Adipocyte (in vitro differentiated cells): ENCODE data around the gene ITPR2.

ENCODE experiments used
- DNase-seq: peaks from one replicate; pipeline ENCODE4 v3.0.0-alpha.2; 2015; ENCODE audit warnings: low read depth
- H3K27me3 ChIP-seq: replicated peaks from 2 replicates; pipeline ENCODE4 v1.7.0; 2013; ENCODE audit warnings: mild to moderate bottlenecking, low read length, moderate library complexity; ENCODE audit not compliant: control insufficient read depth, insufficient read depth
- H3K36me3 ChIP-seq: 2 replicates; pipeline ENCODE4 v1.7.0; 2013; ENCODE audit warnings: low read length, mild to moderate bottlenecking, moderate library complexity; ENCODE audit not compliant: control insufficient read depth, insufficient read depth, severe bottlenecking
- H3K4me1 ChIP-seq: 2 replicates; pipeline ENCODE4 v1.7.0; 2013; ENCODE audit warnings: mild to moderate bottlenecking, low read length, moderate library complexity; ENCODE audit not compliant: control insufficient read depth, insufficient read depth
- H3K4me3 ChIP-seq: 2 replicates; pipeline ENCODE4 v1.7.0; 2013; ENCODE audit warnings: mild to moderate bottlenecking, low read length, moderate library complexity
- H3K9ac ChIP-seq: 2 replicates; pipeline ENCODE4 v1.7.0; 2013; ENCODE audit warnings: mild to moderate bottlenecking, low read length, moderate library complexity
- H3K9me3 ChIP-seq: 2 replicates; pipeline ENCODE4 v1.7.0; 2013; ENCODE audit warnings: mild to moderate bottlenecking, low read length, moderate library complexity; ENCODE audit not compliant: control insufficient read depth

The ITPR2 gene

DNA sequence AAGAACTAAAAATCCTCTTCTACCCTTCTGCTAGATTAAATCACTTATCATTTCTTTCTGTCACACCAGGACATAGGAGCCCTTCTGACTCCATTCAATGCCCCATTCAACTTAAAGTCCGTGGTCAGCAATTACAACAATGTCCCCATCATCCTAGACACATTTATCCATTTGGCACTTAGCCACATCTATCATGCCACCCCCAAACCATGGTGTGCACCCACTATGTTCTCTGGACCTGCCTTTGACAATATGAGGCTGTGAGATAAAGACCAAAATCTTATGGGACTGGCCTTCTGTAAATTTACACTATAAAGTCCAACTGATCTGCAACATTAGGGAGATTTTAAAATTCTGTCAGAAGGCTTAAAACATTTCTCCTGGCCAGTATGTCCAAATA lies 533.2 kb downstream of the ITPR2 start:
- Histone ChIP-seq H3K27me3 (no peaks in the 10 kb centered on the region), H3K36me3 (no peaks in the 10 kb centered on the region), H3K9ac (no peak overlapping the region), H3K9me3 (no peaks in the 10 kb centered on the region), H3K4me1 (peaks cover 25% of the 10 kb centered on the region), H3K4me3 (peak overlapping the region; percentile 76)
- DNase-seq, result no peak

DNA sequence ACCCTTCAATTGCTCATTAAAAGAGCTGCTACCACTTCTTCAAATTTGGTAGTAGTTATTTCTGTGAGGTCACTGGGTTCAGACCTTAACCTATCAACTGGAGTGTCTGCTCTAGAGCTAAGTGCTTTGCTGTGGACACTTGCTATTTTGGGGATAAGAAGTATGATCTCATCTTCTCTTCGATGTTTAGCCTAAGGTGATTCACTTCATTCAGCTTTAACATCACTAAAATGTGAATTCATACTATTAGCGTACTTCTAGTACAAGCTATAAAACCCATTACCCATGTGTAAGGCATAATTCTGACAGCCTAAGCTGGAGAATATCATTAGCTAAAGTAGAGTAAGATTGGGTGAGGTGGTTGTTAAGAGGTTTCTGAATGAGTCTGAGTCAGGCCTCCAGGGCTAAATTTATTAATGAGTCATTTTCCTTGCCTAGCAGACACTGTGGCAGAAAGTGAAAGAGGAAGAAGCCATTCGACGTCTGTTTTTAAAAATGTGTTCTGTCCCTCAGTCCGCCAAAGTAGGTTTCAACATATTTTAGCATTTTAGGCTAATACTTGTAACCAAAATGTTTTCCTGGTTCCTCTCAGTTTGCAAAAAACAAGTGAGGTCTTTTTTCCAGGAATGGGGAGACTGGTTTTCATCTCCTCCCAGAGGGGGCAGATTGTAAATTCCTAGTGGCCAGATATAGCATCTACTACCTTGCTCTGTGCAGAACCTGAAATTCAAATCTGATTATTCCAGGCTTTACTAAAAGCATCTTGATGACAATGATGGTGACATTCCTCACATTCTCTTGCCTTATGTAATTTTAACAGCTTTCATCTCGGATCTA lies 534.0 kb downstream of the ITPR2 start:
- H3K4me1 ChIP-seq, result peaks cover 25% of the 10 kb centered on the region
- H3K36me3 ChIP-seq, result no peaks in the 10 kb centered on the region
- no peaks in the 10 kb centered on the region for H3K27me3 ChIP-seq
- no peaks in the 10 kb centered on the region for H3K9me3 ChIP-seq
- H3K4me3 ChIP-seq, result peak overlapping the region; percentile 76
- peak overlapping the region; percentile 70 for H3K9ac ChIP-seq
- DNase-seq, result peak; percentile 86

DNA sequence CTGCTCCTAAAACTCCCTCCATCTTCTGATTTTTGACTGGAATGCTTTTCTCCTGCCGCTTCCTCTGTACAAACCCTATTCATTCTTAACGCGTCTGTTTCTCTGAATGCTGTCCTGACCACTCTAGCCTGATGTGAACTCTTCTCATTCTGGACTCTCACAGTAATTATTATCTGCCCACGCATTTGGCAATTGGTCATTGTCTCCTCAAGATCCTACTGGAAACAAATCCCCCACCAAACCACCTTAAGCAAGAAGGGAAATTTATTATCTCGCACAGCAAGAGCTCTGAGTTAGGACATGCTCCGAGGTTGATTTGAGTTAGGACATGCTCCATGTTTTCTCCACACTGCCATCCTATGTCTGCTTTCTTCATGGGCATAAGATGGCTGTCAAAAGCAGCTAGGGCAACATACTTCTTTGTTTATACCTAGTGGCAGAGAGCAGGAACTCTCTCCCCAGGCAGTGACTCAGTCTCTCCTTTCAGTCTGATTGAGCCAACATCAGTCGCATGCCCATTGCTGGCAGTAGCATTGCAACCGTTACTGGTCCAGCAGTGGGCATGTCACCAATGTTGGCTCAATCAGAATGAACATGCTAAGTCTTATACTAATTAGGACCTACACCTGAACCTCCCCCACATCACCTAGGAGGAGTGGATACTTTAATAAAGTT lies 535.5 kb downstream of the ITPR2 start:
- no peaks in the 10 kb centered on the region for H3K9me3 ChIP-seq
- H3K4me3 ChIP-seq, result no peak overlapping the region
- DNase-seq, result no peak
- H3K9ac ChIP-seq, result no peak overlapping the region
- no peaks in the 10 kb centered on the region for H3K36me3 ChIP-seq
- no peaks in the 10 kb centered on the region for H3K27me3 ChIP-seq
- peaks cover 25% of the 10 kb centered on the region for H3K4me1 ChIP-seq

GRCh38 chr12:26295001-26295400 lies 538.0 kb downstream of the ITPR2 start:
- Histone ChIP-seq H3K9me3 (no peaks in the 10 kb centered on the region), H3K9ac (no peak overlapping the region), H3K4me3 (no peak overlapping the region), H3K4me1 (peaks cover 25% of the 10 kb centered on the region), H3K27me3 (no peaks in the 10 kb centered on the region), H3K36me3 (no peaks in the 10 kb centered on the region)
- DNase-seq, result no peak

GRCh38 chr12:26293612-26294011 lies 539.4 kb downstream of the ITPR2 start:
- H3K4me1 ChIP-seq, result peaks cover 16% of the 10 kb centered on the region
- no peaks in the 10 kb centered on the region for H3K36me3 ChIP-seq
- no peak for DNase-seq
- no peaks in the 10 kb centered on the region for H3K9me3 ChIP-seq
- no peak overlapping the region for H3K9ac ChIP-seq
- H3K27me3 ChIP-seq, result no peaks in the 10 kb centered on the region
- no peak overlapping the region for H3K4me3 ChIP-seq

DNA sequence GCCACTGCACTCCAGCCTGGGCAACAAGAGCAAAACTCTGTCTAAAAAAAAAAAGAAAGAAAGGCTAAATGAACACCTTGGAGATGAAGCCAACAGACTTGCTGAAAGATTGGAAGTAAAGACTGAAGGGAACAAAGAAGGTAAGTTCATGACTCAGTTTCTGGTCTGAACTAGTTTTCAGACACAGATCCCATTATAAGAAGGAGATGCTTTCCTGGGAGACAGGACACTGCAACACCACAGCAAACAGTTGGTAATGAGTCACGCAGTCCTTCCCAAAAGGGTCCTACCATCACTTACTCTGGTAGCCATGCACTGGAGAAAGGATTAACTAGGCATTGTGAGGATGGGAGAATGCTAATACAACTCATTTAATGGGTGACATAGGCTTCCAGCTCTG lies 540.4 kb downstream of the ITPR2 start:
- H3K9ac ChIP-seq, result no peak overlapping the region
- no peaks in the 10 kb centered on the region for H3K36me3 ChIP-seq
- H3K4me1 ChIP-seq, result peaks cover 15% of the 10 kb centered on the region
- H3K9me3 ChIP-seq, result no peaks in the 10 kb centered on the region
- no peak overlapping the region for H3K4me3 ChIP-seq
- H3K27me3 ChIP-seq, result no peaks in the 10 kb centered on the region
- DNase-seq, result no peak

DNA sequence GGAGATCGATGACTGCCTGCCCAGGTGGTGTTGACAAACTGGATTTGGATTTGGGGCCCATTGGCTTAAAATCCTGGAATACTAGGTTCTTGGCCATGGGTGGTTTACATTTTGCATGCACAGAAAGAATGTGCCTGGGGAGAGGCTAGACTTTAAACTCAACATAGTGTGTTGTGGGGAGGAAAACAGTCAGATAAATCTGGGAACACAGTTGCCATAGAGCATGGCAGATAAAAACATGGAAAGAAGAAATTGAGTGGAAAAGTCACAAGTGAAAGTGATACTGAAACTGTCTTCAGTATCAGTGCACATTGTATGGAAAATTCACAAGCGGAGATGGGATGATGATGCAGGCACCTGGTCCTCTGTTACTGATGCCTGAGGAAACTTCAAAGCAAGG lies 542.4 kb downstream of the ITPR2 start:
- no peaks in the 10 kb centered on the region for H3K9me3 ChIP-seq
- no peaks in the 10 kb centered on the region for H3K36me3 ChIP-seq
- no peak overlapping the region for H3K9ac ChIP-seq
- no peaks in the 10 kb centered on the region for H3K27me3 ChIP-seq
- peaks cover 22% of the 10 kb centered on the region for H3K4me1 ChIP-seq
- no peak overlapping the region for H3K4me3 ChIP-seq
- DNase-seq, result no peak

GRCh38 chr12:26287671-26288381 lies 545.2 kb downstream of the ITPR2 start:
- Histone ChIP-seq H3K36me3 (no peaks in the 10 kb centered on the region), H3K9me3 (no peaks in the 10 kb centered on the region), H3K27me3 (peaks cover 9% of the 10 kb centered on the region), H3K9ac (no peak overlapping the region), H3K4me1 (peaks cover 22% of the 10 kb centered on the region), H3K4me3 (no peak overlapping the region)
- no peak for DNase-seq
